Gastroesophageal sphincter (tissue), 3 donors: Measurements from ENCODE around the gene LNX1.

ENCODE experiments used
- EP300 ChIP-seq: sonication (generic); formaldehyde crosslinking; IDR thresholded peaks from one replicate; pipeline ENCODE4 v1.6.1; 2017; ENCODE audit warnings: antibody characterized with exemption, mild to moderate bottlenecking
- POLR2AphosphoS5 ChIP-seq: sonication (generic); formaldehyde crosslinking; IDR thresholded peaks from one replicate; pipeline ENCODE4 v1.6.1; 2017; ENCODE audit warnings: antibody characterized with exemption
- TF ChIP-seq, protein P1 (sequence below), 4 experiments: fragments of 200-600 bp in 2 of 4; fragments of 450-650 bp in 2 of 4; sonication (generic) in 1 of 4; IDR thresholded peaks; one replicate each; pipeline ENCODE4 v1.5.1; 2017 to 2019; ENCODE audit warnings: antibody characterized with exemption in 4 of 4, mild to moderate bottlenecking in 2 of 4, moderate library complexity in 2 of 4

GRCh38 chr4:53595204-53595603 is 3.9 kb upstream of the LNX1 start:
- TF ChIP-seq POLR2AphosphoS5 (no peak), EP300 (no peak)
- TF ChIP-seq, protein P1, sequence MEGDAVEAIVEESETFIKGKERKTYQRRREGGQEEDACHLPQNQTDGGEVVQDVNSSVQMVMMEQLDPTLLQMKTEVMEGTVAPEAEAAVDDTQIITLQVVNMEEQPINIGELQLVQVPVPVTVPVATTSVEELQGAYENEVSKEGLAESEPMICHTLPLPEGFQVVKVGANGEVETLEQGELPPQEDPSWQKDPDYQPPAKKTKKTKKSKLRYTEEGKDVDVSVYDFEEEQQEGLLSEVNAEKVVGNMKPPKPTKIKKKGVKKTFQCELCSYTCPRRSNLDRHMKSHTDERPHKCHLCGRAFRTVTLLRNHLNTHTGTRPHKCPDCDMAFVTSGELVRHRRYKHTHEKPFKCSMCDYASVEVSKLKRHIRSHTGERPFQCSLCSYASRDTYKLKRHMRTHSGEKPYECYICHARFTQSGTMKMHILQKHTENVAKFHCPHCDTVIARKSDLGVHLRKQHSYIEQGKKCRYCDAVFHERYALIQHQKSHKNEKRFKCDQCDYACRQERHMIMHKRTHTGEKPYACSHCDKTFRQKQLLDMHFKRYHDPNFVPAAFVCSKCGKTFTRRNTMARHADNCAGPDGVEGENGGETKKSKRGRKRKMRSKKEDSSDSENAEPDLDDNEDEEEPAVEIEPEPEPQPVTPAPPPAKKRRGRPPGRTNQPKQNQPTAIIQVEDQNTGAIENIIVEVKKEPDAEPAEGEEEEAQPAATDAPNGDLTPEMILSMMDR (IDR thresholded peaks at IDR 0.05): no peak
